GM23248 (cell line): ENCODE results near the gene SPACA4. TPM values are rescaled to one million over a fixed set of nuclear protein-coding genes. Genes with fewer than 3 reads are reported as not detected.
A peak's percentile ranks its signal among the peaks of the same experiment; 100 is the strongest.

ENCODE experiments used
- DNase-seq: peaks from one replicate; pipeline ENCODE4 v3.0.0-alpha.2; 2015
- H2AFZ ChIP-seq: fragments of 200-600 bp; sonication (generic); 2 replicates; pipeline ENCODE4 v1.6.1; 2016; ENCODE audit warnings: antibody characterized with exemption
- H3F3A ChIP-seq: fragments of 200-600 bp; sonication (generic); 2 replicates; pipeline ENCODE4 v1.6.1; 2016; ENCODE audit warnings: mild to moderate bottlenecking, antibody characterized with exemption, mixed run types; ENCODE audit not compliant: insufficient read depth
- H3K27ac ChIP-seq: fragments of 200-600 bp; sonication (generic); 2 replicates; pipeline ENCODE4 v1.5.1; 2016; ENCODE audit warnings: mild to moderate bottlenecking
- H3K27me3 ChIP-seq: fragments of 200-600 bp; sonication (generic); replicated peaks from 2 replicates; pipeline ENCODE4 v1.6.1; 2016; ENCODE audit warnings: mild to moderate bottlenecking; ENCODE audit not compliant: insufficient read depth
- H3K36me3 ChIP-seq: fragments of 200-600 bp; sonication (generic); 2 replicates; pipeline ENCODE4 v1.6.1; 2016; ENCODE audit warnings: low read depth, mild to moderate bottlenecking
- H3K4me1 ChIP-seq: fragments of 200-600 bp; sonication (generic); 2 replicates; pipeline ENCODE4 v1.6.1; 2016; ENCODE audit warnings: mild to moderate bottlenecking; ENCODE audit not compliant: insufficient read depth
- H3K4me2 ChIP-seq: fragments of 200-600 bp; sonication (generic); one replicate; pipeline ENCODE4 v1.6.1; 2016; ENCODE audit warnings: mild to moderate bottlenecking; ENCODE audit not compliant: unreplicated experiment
- H3K4me3 ChIP-seq: fragments of 200-600 bp; sonication (generic); 2 replicates; pipeline ENCODE4 v1.5.1; 2016; ENCODE audit warnings: mild to moderate bottlenecking
- H3K79me2 ChIP-seq: fragments of 200-600 bp; sonication (generic); 2 replicates; pipeline ENCODE4 v1.6.1; 2016; ENCODE audit warnings: mild to moderate bottlenecking; ENCODE audit not compliant: insufficient read depth
- H3K9ac ChIP-seq: fragments of 200-600 bp; sonication (generic); 2 replicates; pipeline ENCODE4 v1.6.1; 2016; ENCODE audit warnings: mild to moderate bottlenecking
- H3K9me2 ChIP-seq: fragments of 200-600 bp; sonication (generic); 2 replicates; pipeline ENCODE4 v1.6.1; 2016; ENCODE audit warnings: mixed run types, mild to moderate bottlenecking, moderate library complexity; ENCODE audit not compliant: insufficient read depth
- H3K9me3 ChIP-seq: fragments of 200-600 bp; sonication (generic); one replicate; pipeline ENCODE4 v1.6.1; 2017; ENCODE audit warnings: low read depth
- H4K20me1 ChIP-seq: fragments of 200-600 bp; sonication (generic); 2 replicates; pipeline ENCODE4 v1.6.0; 2016; ENCODE audit not compliant: insufficient read depth
- EZH2 ChIP-seq: fragments of 200-600 bp; sonication (generic); IDR thresholded peaks from 2 replicates; pipeline ENCODE4 v1.6.1; 2018; ENCODE audit warnings: antibody characterized with exemption, mild to moderate bottlenecking; ENCODE audit not compliant: insufficient read depth, poor library complexity, severe bottlenecking
- EZH2phosphoT487 ChIP-seq: fragments of 200-600 bp; sonication (generic); IDR thresholded peaks from 2 replicates; pipeline ENCODE4 v1.6.1; 2018; ENCODE audit warnings: antibody characterized with exemption, moderate library complexity, mild to moderate bottlenecking, low read depth; ENCODE audit not compliant: insufficient read depth
- WGBS, 2 experiments: methylation state at CpG; one replicate each; pipeline ENCODE4 v1.1.6; 2015 to 2017; ENCODE audit warnings: low lambda C conversion rate in 2 of 2, low coverage in 1 of 2; ENCODE audit errors: missing lambda C conversion rate in 2 of 2; 5-methylcytosine and 5-hydroxymethylcytosine counted together
- in situ Hi-C: fragments of 300-500 bp; cut with MboI; formaldehyde crosslinking; loops from 2 replicates; pipeline ENCODE4 v1.15.0; 2020
- polyA plus RNA-seq: library from polyadenylated mRNA; unstranded; fragments of >200 nt; fragmentation: Nextera tagmentation; extraction: Ambion mirVana; gene quantifications from 2 replicates; pipeline ENCODE4 v1.2.1, GENCODE V29; 2016
- total RNA-seq: library from RNA; depleted of rRNA; stranded (reverse); fragments of >200 nt; shearing (Covaris generic); gene quantifications from 2 replicates; pipeline ENCODE4 v1.2.3, GENCODE V29; 2014

SPACA4 gene
- total and polyA plus RNA-seq, 2 experiments from 2014 or later = not detected

GRCh38 chr19:48618278-48618915 lies 11.9 kb downstream of the SPACA4 start:
- WGBS, 2 experiments = 0 to 1% methylated on average over 18 of the region's 18 CpGs
- Histone ChIP-seq H2AFZ (no peak overlapping the region; the same call in 1 of the 2 replicates), H3K79me2 (peaks cover 55% of the 10 kb centered on the region), H3K9me2 (no peaks in the 10 kb centered on the region), H3F3A (peaks cover 20% of the 10 kb centered on the region; the same call in 1 of the 2 replicates), H3K27me3 (no peaks in the 10 kb centered on the region), H4K20me1 (peaks cover 12% of the 10 kb centered on the region; the same call in 1 of the 2 replicates), H3K4me3 (peak overlapping the region; percentile 96), H3K4me2 (peak overlapping the region; percentile 100), H3K36me3 (peaks cover 21% of the 10 kb centered on the region), H3K9me3 (no peaks in the 10 kb centered on the region), H3K4me1 (peaks cover 21% of the 10 kb centered on the region), H3K27ac (peak overlapping the region; percentile 89), H3K9ac (peak overlapping the region; percentile 98)
- DNase-seq = peak; percentile 43
- TF ChIP-seq EZH2phosphoT487 (no peak), EZH2 (no peak)
- in situ Hi-C loops = no loop called here

- peak; percentile 99 for DNase-seq
- peaks cover 21% of the 10 kb centered on the region for H3K36me3 ChIP-seq
- in situ Hi-C loops = no loop called here
Observed at GRCh38 chr19:48618916-48619691, 12.6 kb downstream of the SPACA4 start, which contains the start of the genes RPL18 and SPHK2. Gene RPL18 (minus strand): TSS chr19:48619178. CDS start chr19:48619143, 35 bp downstream. Gene SPHK2 (plus strand): TSS chr19:48619506. CDS start chr19:48620515, 1,009 bp downstream.

GRCh38 chr19:48619692-48620585 lies 13.4 kb downstream of the SPACA4 start:
- TF ChIP-seq EZH2 (no peak), EZH2phosphoT487 (no peak)
- no peaks in the 10 kb centered on the region for H3K9me3 ChIP-seq
- peak overlapping the region; percentile 94 for H3K4me2 ChIP-seq
- H3K9me2 ChIP-seq = no peaks in the 10 kb centered on the region
- DNase-seq = peak; percentile 82
- H3K4me1 ChIP-seq = peaks cover 26% of the 10 kb centered on the region
- no peaks in the 10 kb centered on the region for H3K27me3 ChIP-seq
- peaks cover 55% of the 10 kb centered on the region for H3K79me2 ChIP-seq
- peaks cover 12% of the 10 kb centered on the region; the same call in 1 of the 2 replicates for H4K20me1 ChIP-seq
- peak overlapping the region; percentile 60 for H2AFZ ChIP-seq
- peak overlapping the region; percentile 98 for H3K9ac ChIP-seq
- peaks cover 13% of the 10 kb centered on the region; the same call in 1 of the 2 replicates for H3F3A ChIP-seq
- peak overlapping the region; percentile 89 for H3K27ac ChIP-seq
- 33 to 38% methylated on average over 6 of the region's 6 CpGs for WGBS, 2 experiments
- peaks cover 19% of the 10 kb centered on the region for H3K36me3 ChIP-seq
- in situ Hi-C loops = no loop called here
- peak overlapping the region; percentile 96 for H3K4me3 ChIP-seq

More at GRCh38 chr19:48618916-48619691, 12.6 kb downstream of the SPACA4 start, which contains the start of the genes RPL18 and SPHK2:
- Histone ChIP-seq H3K27ac (peak within 1 kb of the TSS; percentile 89), H3F3A (peaks cover 15% of the 10 kb centered on the region; the same call in 1 of the 2 replicates), H2AFZ (peak within 1 kb of the TSS; percentile 60), H3K79me2 (peaks cover 55% of the 10 kb centered on the region), H3K4me3 (peak within 1 kb of the TSS; percentile 96), H3K27me3 (no peaks in the 10 kb centered on the region), H3K9ac (peak within 1 kb of the TSS; percentile 98), H3K9me3 (no peaks in the 10 kb centered on the region), H3K4me2 (peak within 1 kb of the TSS; percentile 100), H4K20me1 (peaks cover 12% of the 10 kb centered on the region; the same call in 1 of the 2 replicates), H3K4me1 (peaks cover 26% of the 10 kb centered on the region), H3K9me2 (no peaks in the 10 kb centered on the region)
- 0% methylated on average over 45 to 69 of the region's 69 CpGs for WGBS, 2 experiments
- no peak for TF ChIP-seq EZH2
- no peak for TF ChIP-seq EZH2phosphoT487
